PC-3 (cell line): ENCODE results near the gene PRKN. TPM values are rescaled to one million over a fixed set of nuclear protein-coding genes. Genes with fewer than 3 reads are reported as not detected.
"Not testable (repeated sequence)": the region's sequence is repeated elsewhere in the genome, so short reads cannot be mapped to it uniquely, and the experiment has no call there.

ENCODE experiments used
- ATAC-seq: fragments of 200-7000 bp; cut with Tn5 transposase; 2 replicates; pipeline ENCODE4 v1.9.1; 2020; ENCODE audit warnings: mild to moderate bottlenecking, moderate library complexity
- BruUV-seq: library from RNA; stranded (reverse); fragments of 400-500 nt; replicated peaks from 2 replicates; lab custom pipeline; 2021; lab: Mats Ljungman, UMichigan
- CTCF ChIA-PET: fragments of 300-600 bp; sonication (Branson Sonifier 250); formaldehyde crosslinking; loops from one replicate; lab custom pipeline; 2022; ENCODE audit warnings: antibody characterized with exemption; lab: Charles Lee
- POLR2A ChIA-PET: fragments of 300-600 bp; sonication (Branson Sonifier 250); formaldehyde crosslinking; loops from one replicate; lab custom pipeline; 2022; ENCODE audit warnings: antibody characterized with exemption; ENCODE audit not compliant: unreplicated experiment; lab: Charles Lee
- DNase-seq: peaks from one replicate; pipeline ENCODE4 v3.0.0-alpha.2; 2015
- H2AFZ ChIP-seq: fragments of 300-600 bp; sonication (generic); 2 replicates; pipeline ENCODE4 v1.6.0; 2016; ENCODE audit warnings: antibody characterized with exemption, low read length
- H3F3A ChIP-seq: fragments of 300-600 bp; sonication (generic); one replicate; pipeline ENCODE4 v1.6.0; 2017; ENCODE audit warnings: antibody characterized with exemption, low read length, control low read depth, mild to moderate bottlenecking; ENCODE audit not compliant: unreplicated experiment
- H3K27ac ChIP-seq: fragments of 300-600 bp; sonication (generic); 2 replicates; pipeline ENCODE4 v1.5.1; 2016; ENCODE audit warnings: mild to moderate bottlenecking, low read length
- H3K27me3 ChIP-seq: fragments of 300-600 bp; sonication (generic); 2 replicates; pipeline ENCODE4 v1.6.1; 2016; ENCODE audit warnings: low read length, mixed read lengths
- H3K36me3 ChIP-seq: fragments of 300-600 bp; sonication (generic); 2 replicates; pipeline ENCODE4 v1.6.1; 2016; ENCODE audit warnings: low read depth, mixed run types, low read length, mixed read lengths
- H3K4me1 ChIP-seq: fragments of 300-600 bp; sonication (generic); 2 replicates; pipeline ENCODE4 v1.5.1; 2016; ENCODE audit warnings: low read length; ENCODE audit not compliant: insufficient read depth
- H3K4me2 ChIP-seq: fragments of 300-600 bp; sonication (generic); 2 replicates; pipeline ENCODE4 v1.6.0; 2016; ENCODE audit warnings: low read length
- H3K4me3 ChIP-seq: fragments of 300-600 bp; sonication (generic); 2 replicates; pipeline ENCODE4 v1.5.1; 2016; ENCODE audit warnings: mild to moderate bottlenecking, low read length, mixed read lengths
- H3K79me2 ChIP-seq: fragments of 300-600 bp; sonication (generic); 2 replicates; pipeline ENCODE4 v1.6.1; 2017; ENCODE audit warnings: low read length, mixed read lengths
- H3K9ac ChIP-seq: fragments of 300-600 bp; sonication (generic); 2 replicates; pipeline ENCODE4 v1.6.0; 2016; ENCODE audit warnings: mild to moderate bottlenecking, low read length
- H3K9me2 ChIP-seq: fragments of 300-600 bp; sonication (generic); replicated peaks from 2 replicates; pipeline ENCODE4 v1.6.1; 2016; ENCODE audit warnings: mixed run types, low read length, mixed read lengths
- H3K9me3 ChIP-seq: fragments of 300-600 bp; sonication (generic); 2 replicates; pipeline ENCODE4 v1.6.1; 2016; ENCODE audit warnings: low read length, mixed read lengths
- H4K20me1 ChIP-seq: fragments of 300-600 bp; sonication (generic); 2 replicates; pipeline ENCODE4 v1.6.1; 2016; ENCODE audit warnings: low read length, mixed read lengths
- EZH2 ChIP-seq: fragments of 300-600 bp; sonication (generic); IDR thresholded peaks from one replicate; pipeline ENCODE4 v1.6.1; 2017; ENCODE audit warnings: antibody characterized with exemption, mild to moderate bottlenecking, low read length; ENCODE audit not compliant: unreplicated experiment
- EZH2phosphoT487 ChIP-seq: fragments of 300-600 bp; sonication (generic); IDR thresholded peaks from 2 replicates; pipeline ENCODE4 v1.6.1; 2018; ENCODE audit warnings: mild to moderate bottlenecking, antibody characterized with exemption, low read length, borderline replicate concordance
- intact Hi-C: fragments of 100-400 bp; cut with micrococcal nuclease; formaldehyde crosslinking; loops from 2 replicates; pipeline ENCODE4 v1.9.0; 2023
- total RNA-seq: library from RNA; depleted of rRNA; stranded (reverse); fragments of >200 nt; gene quantifications from 2 replicates; pipeline ENCODE4 v1.2.3, GENCODE V29; 2014
- TF ChIP-seq, protein P1 (sequence below): fragments of 300-600 bp; sonication (generic); conservative IDR thresholded peaks from 2 replicates; pipeline ENCODE4 v1.5.1; 2017; ENCODE audit warnings: antibody characterized with exemption, low read depth, mild to moderate bottlenecking, low read length

The PRKN gene
- total RNA-seq, 1 experiment from 2014 or later: not detected

DNA sequence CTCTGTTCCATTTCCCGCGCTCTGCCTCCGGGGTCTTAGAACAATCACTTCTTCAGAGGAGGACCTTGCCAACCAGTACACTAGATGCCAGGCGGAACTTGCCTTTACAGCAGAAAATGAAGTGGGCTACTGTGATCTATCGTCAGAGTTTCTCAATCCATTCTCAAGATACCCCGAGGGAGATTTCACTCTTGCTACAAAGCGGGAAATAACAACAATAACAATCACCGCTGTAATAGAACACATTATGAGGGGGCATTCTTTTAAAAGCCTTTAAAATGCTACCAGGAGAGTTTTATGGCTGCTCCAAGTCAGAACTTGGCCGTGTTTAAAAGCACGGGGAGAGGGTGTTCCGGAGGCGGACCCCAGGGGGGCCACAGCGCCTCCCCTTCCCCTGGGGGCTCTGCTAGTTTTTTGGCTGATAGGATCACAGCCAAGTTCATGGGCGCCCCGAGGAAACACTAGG lies 836.7 kb downstream of the PRKN start:
- H3K9me3 ChIP-seq: no peaks in the 10 kb centered on the region
- H3K36me3 ChIP-seq: no peaks in the 10 kb centered on the region
- H3K9ac ChIP-seq: no peak overlapping the region
- H3K27ac ChIP-seq: no peak overlapping the region
- no peaks in the 10 kb centered on the region for H3F3A ChIP-seq
- ATAC-seq: no peak
- H3K4me1 ChIP-seq: no peaks in the 10 kb centered on the region
- H3K4me2 ChIP-seq: no peak overlapping the region
- no peaks in the 10 kb centered on the region for H3K79me2 ChIP-seq
- no peak overlapping the region for H2AFZ ChIP-seq
- intact Hi-C loops: no loop called here
- no peaks in the 10 kb centered on the region for H3K9me2 ChIP-seq
- no peak for DNase-seq
- ChIA-PET CTCF (no interaction called here), POLR2A (no interaction called here)
- no peak overlapping the region for H3K4me3 ChIP-seq
- no peaks in the 10 kb centered on the region for H4K20me1 ChIP-seq
- peaks cover 79% of the 10 kb centered on the region for H3K27me3 ChIP-seq
- TF ChIP-seq EZH2: no peak
- no peak for TF ChIP-seq EZH2phosphoT487
- TF ChIP-seq, protein P1, sequence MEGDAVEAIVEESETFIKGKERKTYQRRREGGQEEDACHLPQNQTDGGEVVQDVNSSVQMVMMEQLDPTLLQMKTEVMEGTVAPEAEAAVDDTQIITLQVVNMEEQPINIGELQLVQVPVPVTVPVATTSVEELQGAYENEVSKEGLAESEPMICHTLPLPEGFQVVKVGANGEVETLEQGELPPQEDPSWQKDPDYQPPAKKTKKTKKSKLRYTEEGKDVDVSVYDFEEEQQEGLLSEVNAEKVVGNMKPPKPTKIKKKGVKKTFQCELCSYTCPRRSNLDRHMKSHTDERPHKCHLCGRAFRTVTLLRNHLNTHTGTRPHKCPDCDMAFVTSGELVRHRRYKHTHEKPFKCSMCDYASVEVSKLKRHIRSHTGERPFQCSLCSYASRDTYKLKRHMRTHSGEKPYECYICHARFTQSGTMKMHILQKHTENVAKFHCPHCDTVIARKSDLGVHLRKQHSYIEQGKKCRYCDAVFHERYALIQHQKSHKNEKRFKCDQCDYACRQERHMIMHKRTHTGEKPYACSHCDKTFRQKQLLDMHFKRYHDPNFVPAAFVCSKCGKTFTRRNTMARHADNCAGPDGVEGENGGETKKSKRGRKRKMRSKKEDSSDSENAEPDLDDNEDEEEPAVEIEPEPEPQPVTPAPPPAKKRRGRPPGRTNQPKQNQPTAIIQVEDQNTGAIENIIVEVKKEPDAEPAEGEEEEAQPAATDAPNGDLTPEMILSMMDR: no peak
- no TSS peak for BruUV-seq

DNA sequence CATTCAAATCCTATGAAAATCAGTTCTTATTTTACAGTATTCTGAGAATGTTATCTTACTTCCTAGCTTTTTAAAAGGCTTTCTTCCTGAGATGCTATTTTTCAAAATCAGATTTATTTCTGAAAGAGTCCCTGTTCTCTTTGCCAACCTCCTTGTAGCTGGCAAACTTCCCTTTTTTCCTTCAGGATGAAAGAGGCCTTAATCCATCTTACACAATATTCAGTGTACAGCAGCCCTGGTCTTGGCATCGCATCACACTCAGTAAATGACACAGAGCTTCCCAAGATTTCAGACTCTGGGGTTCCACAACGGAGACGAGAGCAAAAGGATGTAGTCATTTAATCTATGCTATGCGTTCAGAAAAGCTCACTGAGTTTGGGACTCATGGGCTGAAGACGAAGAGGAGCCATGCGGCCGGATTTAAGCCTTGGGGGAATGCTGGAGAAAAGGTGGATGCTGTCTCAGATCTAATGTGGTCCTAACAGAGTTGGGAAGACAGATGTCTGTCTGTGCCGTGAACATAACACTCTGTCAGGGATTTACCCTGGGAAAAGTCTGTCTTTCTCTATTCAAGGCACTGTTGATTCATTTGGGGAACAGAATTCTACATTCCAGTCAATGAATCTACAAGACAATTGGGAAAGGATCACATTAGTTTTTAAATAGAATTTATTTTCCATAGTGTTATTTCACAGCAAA lies 837.3 kb downstream of the PRKN start:
- H3K9me2 ChIP-seq: no peaks in the 10 kb centered on the region
- no peaks in the 10 kb centered on the region for H3K4me1 ChIP-seq
- H3K9me3 ChIP-seq: no peaks in the 10 kb centered on the region
- no TSS peak for BruUV-seq
- no peak for ATAC-seq
- H3K9ac ChIP-seq: no peak overlapping the region
- POLR2A ChIA-PET: no interaction called here
- H3K4me2 ChIP-seq: no peak overlapping the region
- H4K20me1 ChIP-seq: no peaks in the 10 kb centered on the region
- CTCF ChIA-PET: no interaction called here
- H3K36me3 ChIP-seq: no peaks in the 10 kb centered on the region
- H3K27me3 ChIP-seq: peaks cover 79% of the 10 kb centered on the region
- TF ChIP-seq, protein P1: no peak
- no peak for DNase-seq
- H3K79me2 ChIP-seq: no peaks in the 10 kb centered on the region
- no peak overlapping the region for H3K4me3 ChIP-seq
- H3F3A ChIP-seq: no peaks in the 10 kb centered on the region
- no peak overlapping the region for H2AFZ ChIP-seq
- intact Hi-C loops: no loop called here
- no peak overlapping the region for H3K27ac ChIP-seq

GRCh38 chr6:161889324-161889723 lies 838.2 kb downstream of the PRKN start:
- Histone ChIP-seq H3K4me3 (no peak overlapping the region), H3K9me3 (no peaks in the 10 kb centered on the region), H3K9ac (no peak overlapping the region), H3K9me2 (no peaks in the 10 kb centered on the region), H2AFZ (no peak overlapping the region), H3K27ac (no peak overlapping the region), H3K79me2 (no peaks in the 10 kb centered on the region), H3F3A (no peaks in the 10 kb centered on the region), H3K27me3 (peaks cover 69% of the 10 kb centered on the region), H3K4me2 (no peak overlapping the region), H3K4me1 (no peaks in the 10 kb centered on the region), H4K20me1 (no peaks in the 10 kb centered on the region), H3K36me3 (no peaks in the 10 kb centered on the region)
- POLR2A ChIA-PET: no interaction called here
- no TSS peak for BruUV-seq
- no peak for ATAC-seq
- no peak for DNase-seq
- intact Hi-C loops: no loop called here
- TF ChIP-seq, protein P1: no peak
- no peak for TF ChIP-seq EZH2
- TF ChIP-seq EZH2phosphoT487: no peak
- CTCF ChIA-PET: no interaction called here

DNA sequence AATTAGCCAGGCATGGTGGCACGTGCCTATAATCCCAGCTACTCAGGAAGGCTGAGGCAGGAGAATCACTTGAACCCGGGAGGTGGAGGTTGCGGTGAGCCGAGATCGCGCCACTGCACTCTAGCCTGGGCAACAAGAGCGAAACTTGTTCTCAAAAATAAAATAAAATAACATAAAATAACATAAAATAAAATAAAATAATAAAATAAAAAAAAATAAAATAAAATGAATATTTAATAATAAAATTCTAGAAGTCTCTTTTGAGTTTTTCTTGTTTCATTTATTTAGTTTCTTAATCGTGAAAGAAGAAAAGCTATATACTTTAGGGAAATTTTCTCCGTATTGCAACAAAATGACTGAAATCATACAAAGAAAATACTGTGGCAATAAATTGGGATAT lies 841.0 kb downstream of the PRKN start:
- POLR2A ChIA-PET: not testable (repeated sequence)

More for the DNA sequence above, 841.0 kb downstream of the PRKN start:
- ATAC-seq, H3K9ac ChIP-seq, H2AFZ ChIP-seq, H4K20me1 ChIP-seq, intact Hi-C loops, H3K36me3 ChIP-seq, H3F3A ChIP-seq, CTCF ChIA-PET, H3K79me2 ChIP-seq, H3K9me3 ChIP-seq, BruUV-seq, H3K4me2 ChIP-seq, H3K27ac ChIP-seq, H3K9me2 ChIP-seq, DNase-seq, H3K4me1 ChIP-seq, H3K4me3 ChIP-seq: not testable (repeated sequence)
- H3K27me3 ChIP-seq: peaks cover 48% of the 10 kb centered on the region
